ENCODE results near the gene CEP41.
"Not testable (repeated sequence)": the region's sequence is repeated elsewhere in the genome, so short reads cannot be mapped to it uniquely, and the experiment has no call there.

The CEP41 gene

GRCh38 chr7:130385600-130386066, 55.2 kb downstream of the CEP41 start:
- no peak for DNase-seq

GRCh38 chr7:130384841-130385599, 55.8 kb downstream of the CEP41 start:
- no peak for DNase-seq

GRCh38 chr7:130384371-130384801, 56.4 kb downstream of the CEP41 start:
- no peak for DNase-seq

- no peak for DNase-seq
These were observed 57.4 kb downstream of the CEP41 start for GRCh38 chr7:130383187-130383980.

- DNase-seq = no peak
These were observed 59.1 kb downstream of the CEP41 start for GRCh38 chr7:130381468-130382312.

GRCh38 chr7:130380861-130381455, 59.9 kb downstream of the CEP41 start:
- no peak for DNase-seq

GRCh38 chr7:130379921-130380860, 60.6 kb downstream of the CEP41 start, which contains the start of gene CPA1:
Gene CPA1, plus strand, starts transcription at chr7:130380494. Its CDS starts 27 bp downstream, at chr7:130380521.
- no peak for DNase-seq

GRCh38 chr7:130379532-130379920, 61.3 kb downstream of the CEP41 start:
- no peak for DNase-seq

GRCh38 chr7:130379019-130379418, 61.8 kb downstream of the CEP41 start:
- DNase-seq = no peak

- DNase-seq = no peak
These were observed 63.6 kb downstream of the CEP41 start for GRCh38 chr7:130377178-130377577.

GRCh38 chr7:130376461-130376860, 64.4 kb downstream of the CEP41 start:
- not testable (repeated sequence) for DNase-seq

- no peak for DNase-seq
These were observed 66.3 kb downstream of the CEP41 start for GRCh38 chr7:130374507-130374906.

GRCh38 chr7:130372402-130373165, 68.2 kb downstream of the CEP41 start:
- no peak for DNase-seq

GRCh38 chr7:130371046-130371445, 69.8 kb downstream of the CEP41 start:
- no peak for DNase-seq

- no peak for DNase-seq
These were observed 70.8 kb downstream of the CEP41 start for GRCh38 chr7:130369831-130370550.

GRCh38 chr7:130369110-130369711, 71.6 kb downstream of the CEP41 start:
- DNase-seq = peak in 1 of 2 donors; percentile 46

- no peak for DNase-seq
These were observed 72.7 kb downstream of the CEP41 start for GRCh38 chr7:130367836-130368746.

GRCh38 chr7:130367088-130367755, 73.6 kb downstream of the CEP41 start:
- DNase-seq = no peak

Measured in bone marrow (tissue), 2 donors.